ENCODE results near the gene GALNT16. TPM values are rescaled to one million over a fixed set of nuclear protein-coding genes. Genes with fewer than 3 reads are reported as not detected.
"Not testable (repeated sequence)": the region's sequence is repeated elsewhere in the genome, so short reads cannot be mapped to it uniquely, and the experiment has no call there.

GALNT16 gene
- total RNA-seq, 1 donor from 2014 or later = 6.2 TPM

DNA sequence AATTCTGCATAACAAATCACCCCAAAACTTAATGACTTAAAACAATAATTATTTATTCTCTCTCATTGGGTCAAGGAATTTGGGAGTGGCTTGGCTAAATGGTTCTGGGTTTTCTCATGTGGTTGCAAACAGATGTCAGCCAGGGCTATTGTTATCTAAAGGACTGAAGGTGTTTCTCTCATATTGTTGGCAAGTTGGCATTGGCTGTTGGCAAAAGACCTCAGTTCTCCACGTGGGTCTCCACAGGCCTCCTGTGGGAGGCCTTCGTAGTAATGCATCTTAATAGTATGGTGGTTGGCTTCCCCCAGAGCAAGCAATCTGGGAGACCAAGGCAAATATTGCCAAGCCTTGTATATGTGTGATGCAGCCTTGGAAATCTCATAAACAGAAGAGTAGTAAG lies 14.4 kb downstream of the GALNT16 start:
- Mint-ChIP-seq H3K4me3 (ENCODE audit: unreplicated experiment) (no peak overlapping the region), H3K36me3 (ENCODE audit: low read depth, unreplicated experiment) (peaks cover 10% of the 10 kb centered on the region), H3K4me1 (ENCODE audit: low read depth, unreplicated experiment) (peaks cover 3% of the 10 kb centered on the region), H3K9me3 (ENCODE audit: unreplicated experiment) (peaks cover 11% of the 10 kb centered on the region), H3K27me3 (ENCODE audit: low read depth, unreplicated experiment) (peaks cover 28% of the 10 kb centered on the region), H3K27ac (ENCODE audit: unreplicated experiment) (no peak overlapping the region)
- FAIRE-seq = no peak
- no peak overlapping the region for H2AFZ ChIP-seq (ENCODE audit: low read depth, low read length)
- H3K9me3 ChIP-seq (ENCODE audit: insufficient read depth, low read depth, low read length) = no peaks in the 10 kb centered on the region
- no peak overlapping the region for H3K9ac ChIP-seq (ENCODE audit: low read length)
- no peak overlapping the region for H3K4me3 ChIP-seq (ENCODE audit: insufficient read depth, low read depth, low read length)
- no peaks in the 10 kb centered on the region for H3K36me3 ChIP-seq (ENCODE audit: insufficient read depth, low read length)
- no peak overlapping the region for H3K4me2 ChIP-seq (ENCODE audit: low read length)
- no peaks in the 10 kb centered on the region for H4K20me1 ChIP-seq (ENCODE audit: insufficient read depth, low read length)
- H3K79me2 ChIP-seq (ENCODE audit: insufficient read depth, low read length) = no peaks in the 10 kb centered on the region
- TF ChIP-seq, protein P1, sequence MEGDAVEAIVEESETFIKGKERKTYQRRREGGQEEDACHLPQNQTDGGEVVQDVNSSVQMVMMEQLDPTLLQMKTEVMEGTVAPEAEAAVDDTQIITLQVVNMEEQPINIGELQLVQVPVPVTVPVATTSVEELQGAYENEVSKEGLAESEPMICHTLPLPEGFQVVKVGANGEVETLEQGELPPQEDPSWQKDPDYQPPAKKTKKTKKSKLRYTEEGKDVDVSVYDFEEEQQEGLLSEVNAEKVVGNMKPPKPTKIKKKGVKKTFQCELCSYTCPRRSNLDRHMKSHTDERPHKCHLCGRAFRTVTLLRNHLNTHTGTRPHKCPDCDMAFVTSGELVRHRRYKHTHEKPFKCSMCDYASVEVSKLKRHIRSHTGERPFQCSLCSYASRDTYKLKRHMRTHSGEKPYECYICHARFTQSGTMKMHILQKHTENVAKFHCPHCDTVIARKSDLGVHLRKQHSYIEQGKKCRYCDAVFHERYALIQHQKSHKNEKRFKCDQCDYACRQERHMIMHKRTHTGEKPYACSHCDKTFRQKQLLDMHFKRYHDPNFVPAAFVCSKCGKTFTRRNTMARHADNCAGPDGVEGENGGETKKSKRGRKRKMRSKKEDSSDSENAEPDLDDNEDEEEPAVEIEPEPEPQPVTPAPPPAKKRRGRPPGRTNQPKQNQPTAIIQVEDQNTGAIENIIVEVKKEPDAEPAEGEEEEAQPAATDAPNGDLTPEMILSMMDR (IDR thresholded peaks at IDR 0.05; ENCODE audit: insufficient read depth, low read depth, low read length) = no peak
- TF ChIP-seq EZH2 (IDR thresholded peaks at IDR 0.05; ENCODE audit: insufficient read depth, low read length) = no peak
- no peak for DNase-seq (ENCODE audit: low read depth)
- H3K4me1 ChIP-seq (ENCODE audit: insufficient read depth, low read length) = peaks cover under 1% of the 10 kb centered on the region
- H3K27ac ChIP-seq (ENCODE audit: low read depth, low read length) = no peak overlapping the region
- H3K27me3 ChIP-seq (ENCODE audit: insufficient read depth, low read length) = no peaks in the 10 kb centered on the region

DNA sequence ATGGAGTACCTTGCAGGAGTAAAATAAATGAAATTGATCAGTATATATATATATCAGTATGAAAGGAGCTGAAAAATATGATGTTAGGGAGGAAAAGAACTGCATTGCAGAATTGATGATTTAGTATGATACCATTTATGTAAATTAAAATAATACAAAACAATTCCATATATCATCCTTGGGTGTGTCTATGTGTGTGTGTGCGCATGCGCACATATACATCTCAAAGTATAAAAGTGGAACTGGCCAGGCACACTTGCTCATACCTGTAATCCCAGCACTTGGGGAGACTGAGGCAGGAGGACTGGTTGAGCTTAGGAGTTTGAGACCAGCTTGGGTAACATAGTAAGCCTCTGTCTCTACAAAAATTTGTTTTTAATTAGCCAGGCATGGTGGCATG lies 15.4 kb downstream of the GALNT16 start:
- peaks cover 2% of the 10 kb centered on the region for H3K4me1 Mint-ChIP-seq (ENCODE audit: low read depth, unreplicated experiment)
- no peak for DNase-seq (ENCODE audit: low read depth)
- no peak overlapping the region for H3K4me3 ChIP-seq (ENCODE audit: insufficient read depth, low read depth, low read length)
- H3K36me3 ChIP-seq (ENCODE audit: insufficient read depth, low read length) = no peaks in the 10 kb centered on the region
- H3K36me3 Mint-ChIP-seq (ENCODE audit: low read depth, unreplicated experiment) = peaks cover 10% of the 10 kb centered on the region
- no peaks in the 10 kb centered on the region for H3K79me2 ChIP-seq (ENCODE audit: insufficient read depth, low read length)
- no peaks in the 10 kb centered on the region for H3K27me3 ChIP-seq (ENCODE audit: insufficient read depth, low read length)
- no peak overlapping the region for H3K4me3 Mint-ChIP-seq (ENCODE audit: unreplicated experiment)
- TF ChIP-seq, protein P1 (IDR thresholded peaks at IDR 0.05; ENCODE audit: insufficient read depth, low read depth, low read length) = no peak
- no peak for TF ChIP-seq EZH2 (IDR thresholded peaks at IDR 0.05; ENCODE audit: insufficient read depth, low read length)
- peaks cover 11% of the 10 kb centered on the region for H3K9me3 Mint-ChIP-seq (ENCODE audit: unreplicated experiment)
- peaks cover 32% of the 10 kb centered on the region for H3K27me3 Mint-ChIP-seq (ENCODE audit: low read depth, unreplicated experiment)
- no peak overlapping the region for H3K4me2 ChIP-seq (ENCODE audit: low read length)
- H3K27ac ChIP-seq (ENCODE audit: low read depth, low read length) = no peak overlapping the region
- H3K9me3 ChIP-seq (ENCODE audit: insufficient read depth, low read depth, low read length) = no peaks in the 10 kb centered on the region
- no peaks in the 10 kb centered on the region for H4K20me1 ChIP-seq (ENCODE audit: insufficient read depth, low read length)
- H2AFZ ChIP-seq (ENCODE audit: low read depth, low read length) = no peak overlapping the region
- H3K27ac Mint-ChIP-seq (ENCODE audit: unreplicated experiment) = no peak overlapping the region
- no peak for FAIRE-seq
- H3K9ac ChIP-seq (ENCODE audit: low read length) = no peak overlapping the region
- no peaks in the 10 kb centered on the region for H3K4me1 ChIP-seq (ENCODE audit: insufficient read depth, low read length)

DNA sequence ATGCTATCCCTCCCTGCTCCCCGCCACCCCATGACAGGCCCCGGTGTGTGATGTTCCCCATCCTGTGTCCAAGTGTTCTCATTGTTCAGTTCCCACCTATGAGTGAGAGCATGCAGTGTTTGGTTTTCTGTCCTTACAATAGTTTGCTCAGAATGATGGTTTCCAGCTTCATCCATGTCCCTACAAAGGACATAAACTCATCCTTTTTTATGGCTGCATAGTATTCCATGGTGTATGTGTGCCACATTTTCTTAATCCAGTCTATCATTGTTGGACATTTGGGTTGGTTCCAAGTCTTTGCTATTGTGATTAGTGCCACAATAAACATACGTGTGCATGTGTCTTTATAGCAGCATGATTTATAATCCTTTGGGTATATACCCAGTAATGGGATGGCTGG lies 17.4 kb downstream of the GALNT16 start:
- H3K27me3 Mint-ChIP-seq (ENCODE audit: low read depth, unreplicated experiment) = peaks cover 41% of the 10 kb centered on the region
- not testable (repeated sequence) for H3K4me1 Mint-ChIP-seq (ENCODE audit: low read depth, unreplicated experiment); H3K4me2 ChIP-seq (ENCODE audit: low read length); H3K27me3 ChIP-seq (ENCODE audit: insufficient read depth, low read length); H3K27ac Mint-ChIP-seq (ENCODE audit: unreplicated experiment); DNase-seq (ENCODE audit: low read depth); H3K4me3 ChIP-seq (ENCODE audit: insufficient read depth, low read depth, low read length); FAIRE-seq; H3K36me3 ChIP-seq (ENCODE audit: insufficient read depth, low read length); H3K27ac ChIP-seq (ENCODE audit: low read depth, low read length); H2AFZ ChIP-seq (ENCODE audit: low read depth, low read length); H3K9ac ChIP-seq (ENCODE audit: low read length); H4K20me1 ChIP-seq (ENCODE audit: insufficient read depth, low read length); H3K9me3 ChIP-seq (ENCODE audit: insufficient read depth, low read depth, low read length); H3K79me2 ChIP-seq (ENCODE audit: insufficient read depth, low read length); H3K4me1 ChIP-seq (ENCODE audit: insufficient read depth, low read length); H3K4me3 Mint-ChIP-seq (ENCODE audit: unreplicated experiment)
- peaks cover 14% of the 10 kb centered on the region for H3K36me3 Mint-ChIP-seq (ENCODE audit: low read depth, unreplicated experiment)
- H3K9me3 Mint-ChIP-seq (ENCODE audit: unreplicated experiment) = peaks cover 11% of the 10 kb centered on the region

Data from astrocyte (in vitro differentiated cells and primary cell).